Measurements from ENCODE around the gene TFB1M.
"Not testable (repeated sequence)": the region's sequence is repeated elsewhere in the genome, so short reads cannot be mapped to it uniquely, and the experiment has no call there.

Gene TFB1M

DNA sequence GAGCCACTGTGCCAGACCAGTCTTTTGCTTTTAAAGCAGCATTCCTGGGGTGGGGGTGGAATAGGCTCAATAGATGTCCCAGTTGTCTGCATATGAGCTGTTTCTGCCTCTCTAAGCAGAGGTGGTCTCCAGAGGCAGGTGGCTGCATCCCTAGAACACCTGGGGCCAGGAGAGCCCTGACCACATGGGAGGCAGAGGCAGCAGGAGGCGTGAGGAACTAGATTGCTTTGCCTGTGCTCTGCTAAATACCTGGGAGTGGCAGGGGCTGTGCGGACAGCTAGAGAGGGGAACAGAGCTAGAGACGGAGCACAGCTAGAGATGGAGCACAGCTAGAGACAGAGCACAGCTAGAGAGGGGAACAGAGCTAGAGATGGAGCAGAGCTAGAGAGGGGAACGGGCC, 79.6 kb downstream of the TFB1M start:
- no peak overlapping the region for H3K4me3 Mint-ChIP-seq
- peaks cover 6% of the 10 kb centered on the region for H3K4me1 Mint-ChIP-seq
- TF ChIP-seq, protein P1, sequence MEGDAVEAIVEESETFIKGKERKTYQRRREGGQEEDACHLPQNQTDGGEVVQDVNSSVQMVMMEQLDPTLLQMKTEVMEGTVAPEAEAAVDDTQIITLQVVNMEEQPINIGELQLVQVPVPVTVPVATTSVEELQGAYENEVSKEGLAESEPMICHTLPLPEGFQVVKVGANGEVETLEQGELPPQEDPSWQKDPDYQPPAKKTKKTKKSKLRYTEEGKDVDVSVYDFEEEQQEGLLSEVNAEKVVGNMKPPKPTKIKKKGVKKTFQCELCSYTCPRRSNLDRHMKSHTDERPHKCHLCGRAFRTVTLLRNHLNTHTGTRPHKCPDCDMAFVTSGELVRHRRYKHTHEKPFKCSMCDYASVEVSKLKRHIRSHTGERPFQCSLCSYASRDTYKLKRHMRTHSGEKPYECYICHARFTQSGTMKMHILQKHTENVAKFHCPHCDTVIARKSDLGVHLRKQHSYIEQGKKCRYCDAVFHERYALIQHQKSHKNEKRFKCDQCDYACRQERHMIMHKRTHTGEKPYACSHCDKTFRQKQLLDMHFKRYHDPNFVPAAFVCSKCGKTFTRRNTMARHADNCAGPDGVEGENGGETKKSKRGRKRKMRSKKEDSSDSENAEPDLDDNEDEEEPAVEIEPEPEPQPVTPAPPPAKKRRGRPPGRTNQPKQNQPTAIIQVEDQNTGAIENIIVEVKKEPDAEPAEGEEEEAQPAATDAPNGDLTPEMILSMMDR (IDR thresholded peaks at IDR 0.05; ENCODE audit: unreplicated experiment in 3 of 3), result no peak
- peaks cover 3% of the 10 kb centered on the region for H3K27me3 Mint-ChIP-seq (ENCODE audit: low read depth)
- H3K27ac Mint-ChIP-seq, result peak overlapping the region in 1 of 3 experiments; percentile 25
- H3K9me3 Mint-ChIP-seq, result peaks cover 15% of the 10 kb centered on the region
- peaks cover 20% of the 10 kb centered on the region for H3K36me3 Mint-ChIP-seq (ENCODE audit: low read depth)

DNA sequence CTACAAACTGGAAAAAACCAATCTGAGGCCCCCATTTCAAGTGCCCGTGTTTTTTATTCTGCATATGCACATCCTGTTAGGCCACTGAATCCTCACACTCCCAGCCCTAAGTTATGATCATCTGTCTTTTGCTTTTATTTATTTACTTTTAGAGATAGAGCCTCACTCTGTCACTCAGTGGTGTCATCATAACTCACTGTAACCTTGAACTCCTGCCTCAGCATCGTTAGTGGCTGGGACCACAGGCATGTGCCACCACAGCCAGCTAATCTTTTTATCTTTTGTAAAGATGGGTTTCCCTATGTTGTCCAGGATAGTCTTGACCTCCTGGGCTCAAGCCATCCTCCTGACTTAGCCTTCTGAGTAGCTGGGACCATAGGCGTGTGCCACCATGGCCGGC, 80.1 kb downstream of the TFB1M start:
- Mint-ChIP-seq H3K4me3 (no peak overlapping the region), H3K36me3 (ENCODE audit: low read depth) (peaks cover 22% of the 10 kb centered on the region), H3K4me1 (peaks cover 6% of the 10 kb centered on the region), H3K9me3 (peaks cover 13% of the 10 kb centered on the region), H3K27me3 (ENCODE audit: low read depth) (peaks cover 3% of the 10 kb centered on the region), H3K27ac (no peak overlapping the region)
- TF ChIP-seq, protein P1 (IDR thresholded peaks at IDR 0.05; ENCODE audit: unreplicated experiment in 3 of 3), result no peak

DNA sequence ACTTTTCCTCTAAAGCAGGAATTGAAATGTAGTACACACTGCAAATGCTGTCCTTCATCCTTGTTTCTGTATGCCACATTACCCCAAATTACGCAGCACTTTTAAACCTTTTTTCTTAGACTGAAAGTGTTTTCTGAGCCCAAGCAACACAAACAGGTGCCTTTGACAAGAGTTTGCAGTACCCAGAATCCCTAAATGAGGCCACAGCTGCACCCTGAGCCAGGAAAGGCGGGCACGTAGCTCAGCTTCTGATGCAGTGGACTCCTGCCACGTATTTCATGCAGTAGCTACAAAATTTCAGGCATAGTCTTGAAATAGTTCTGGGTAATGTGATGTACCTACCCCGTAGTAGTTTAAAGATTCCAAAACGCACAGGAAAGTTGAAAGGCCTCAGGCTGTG, 81.4 kb downstream of the TFB1M start:
- Mint-ChIP-seq H3K27me3 (ENCODE audit: low read depth) (peaks cover 5% of the 10 kb centered on the region), H3K9me3 (peaks cover under 1% of the 10 kb centered on the region), H3K27ac (no peak overlapping the region), H3K36me3 (ENCODE audit: low read depth) (peaks cover 9% of the 10 kb centered on the region), H3K4me3 (no peak overlapping the region), H3K4me1 (peaks cover 6% of the 10 kb centered on the region)
- TF ChIP-seq, protein P1 (IDR thresholded peaks at IDR 0.05; ENCODE audit: unreplicated experiment in 3 of 3), result no peak

DNA sequence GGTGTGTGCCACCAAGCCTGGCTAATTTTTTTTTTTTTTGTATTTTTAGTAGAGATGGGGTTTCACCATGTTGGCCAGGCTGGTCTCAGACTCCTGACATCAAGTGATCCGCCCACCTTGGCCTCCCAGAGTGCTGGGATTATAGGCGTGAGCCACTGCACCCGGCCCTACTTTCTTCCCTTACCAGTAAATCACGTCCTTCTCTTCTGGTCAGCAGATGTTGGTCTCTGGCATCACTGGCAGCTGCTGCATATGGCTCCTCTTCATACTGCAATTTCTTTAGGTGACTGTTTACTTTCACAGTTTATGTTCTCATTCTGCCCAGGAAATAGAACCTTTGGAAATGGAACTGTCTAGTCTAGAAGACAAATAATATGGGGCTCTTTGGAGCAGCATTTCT, 83.3 kb downstream of the TFB1M start:
- not testable (repeated sequence) for H3K4me3 Mint-ChIP-seq; H3K9me3 Mint-ChIP-seq; H3K27ac Mint-ChIP-seq; H3K27me3 Mint-ChIP-seq (ENCODE audit: low read depth); H3K4me1 Mint-ChIP-seq
- peaks cover 12% of the 10 kb centered on the region for H3K36me3 Mint-ChIP-seq (ENCODE audit: low read depth)

DNA sequence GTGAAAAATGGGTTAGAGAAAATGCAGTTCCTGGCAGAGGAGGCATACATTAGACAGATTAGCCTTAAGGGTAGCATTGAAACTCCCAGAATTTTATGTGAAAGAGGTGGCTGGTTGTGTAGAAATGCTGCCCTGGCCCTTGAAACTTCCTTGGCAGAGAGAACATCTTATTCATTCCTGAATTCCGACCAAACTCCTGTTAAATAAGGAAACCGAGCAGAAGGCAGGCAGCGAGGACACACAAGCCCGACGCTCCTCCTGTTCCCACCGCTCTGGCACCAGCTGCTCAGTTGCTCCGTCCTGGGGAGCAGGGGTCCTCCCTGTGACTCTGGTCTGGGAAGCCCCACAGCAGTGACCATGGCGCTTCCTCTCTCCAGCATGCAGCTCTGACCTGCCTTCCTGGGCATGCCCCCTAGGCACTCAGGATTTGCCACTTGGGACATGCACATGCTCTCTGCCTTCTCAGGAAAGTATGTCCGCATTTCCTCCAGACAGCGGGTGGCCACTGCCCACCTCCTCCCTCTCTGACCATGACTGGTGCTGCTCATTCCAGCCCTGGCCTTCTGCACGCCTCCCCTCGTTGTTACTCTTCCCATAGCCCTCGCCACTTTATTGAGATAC, 85.6 kb downstream of the TFB1M start:
- Mint-ChIP-seq H3K4me3 (no peak overlapping the region), H3K4me1 (no peaks in the 10 kb centered on the region), H3K36me3 (ENCODE audit: low read depth) (peaks cover 12% of the 10 kb centered on the region), H3K9me3 (no peaks in the 10 kb centered on the region), H3K27ac (no peak overlapping the region), H3K27me3 (ENCODE audit: low read depth) (peaks cover 7% of the 10 kb centered on the region)
- TF ChIP-seq, protein P1 (IDR thresholded peaks at IDR 0.05; ENCODE audit: unreplicated experiment in 3 of 3), result no peak

DNA sequence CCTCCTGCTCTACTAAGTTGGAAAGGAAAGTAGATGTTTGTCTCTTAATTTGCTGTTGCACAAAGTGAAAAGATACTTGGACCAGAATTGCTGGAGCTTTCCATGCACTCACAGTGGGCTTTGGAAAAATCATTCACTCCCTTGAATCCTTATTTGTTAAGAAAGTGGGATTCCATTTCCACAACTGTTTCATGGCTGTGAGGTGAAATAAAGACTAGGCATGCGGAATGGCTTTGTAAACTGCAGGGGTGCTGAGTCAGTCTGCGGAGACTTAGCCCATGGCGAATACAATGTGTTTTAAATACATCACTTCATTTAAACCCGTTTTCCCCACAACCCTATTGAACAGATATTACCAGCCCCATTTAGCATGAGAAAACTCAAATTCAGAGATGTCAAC, 87.2 kb downstream of the TFB1M start:
- peaks cover 12% of the 10 kb centered on the region for H3K36me3 Mint-ChIP-seq (ENCODE audit: low read depth)
- TF ChIP-seq, protein P1 (IDR thresholded peaks at IDR 0.05; ENCODE audit: unreplicated experiment in 3 of 3), result no peak
- H3K4me3 Mint-ChIP-seq, result no peak overlapping the region
- no peaks in the 10 kb centered on the region for H3K4me1 Mint-ChIP-seq
- H3K27ac Mint-ChIP-seq, result no peak overlapping the region
- no peaks in the 10 kb centered on the region for H3K9me3 Mint-ChIP-seq
- H3K27me3 Mint-ChIP-seq (ENCODE audit: low read depth), result peaks cover 7% of the 10 kb centered on the region

Measured in nephron (organoid).